BLaER1 treated with 17β-estradiol and CSF1 and Interleukin-3, amounts not matched to agents 10 nM and 100 nM (cell line): ENCODE data around the gene ARVCF.

Experiments used
- H3K27ac ChIP-seq, 11 experiments: shearing (Covaris generic); formaldehyde crosslinking; 2 replicates each; pipeline ENCODE4 v1.8.1; 2022
- H3K27me3 ChIP-seq, 11 experiments: shearing (Covaris generic); formaldehyde crosslinking; 2 replicates each; pipeline ENCODE4 v1.8.1; 2022
- H3K36me3 ChIP-seq, 11 experiments: shearing (Covaris generic); formaldehyde crosslinking; 2 replicates each; pipeline ENCODE4 v1.8.1; 2022
- H3K4me1 ChIP-seq, 10 experiments: shearing (Covaris generic); formaldehyde crosslinking; 2 replicates each; pipeline ENCODE4 v1.8.1; 2022
- H3K4me2 ChIP-seq, 11 experiments: shearing (Covaris generic); formaldehyde crosslinking; 2 replicates each; pipeline ENCODE4 v1.8.1; 2022
- H3K4me3 ChIP-seq, 10 experiments: shearing (Covaris generic); formaldehyde crosslinking; 2 replicates each; pipeline ENCODE4 v1.8.1; 2022
- H3K9ac ChIP-seq, 11 experiments: shearing (Covaris generic); formaldehyde crosslinking; 2 replicates each; pipeline ENCODE4 v1.8.1; 2022
- H3K9me3 ChIP-seq, 11 experiments: shearing (Covaris generic); formaldehyde crosslinking; replicated peaks in 1 of 11; 2 replicates each; pipeline ENCODE4 v1.8.1; 2022
- H4K20me1 ChIP-seq, 11 experiments: shearing (Covaris generic); formaldehyde crosslinking; 2 replicates each; pipeline ENCODE4 v1.8.1; 2022
- Cebpa-rat ChIP-seq, 11 experiments: shearing (Covaris generic); IDR thresholded peaks; 2 replicates each; pipeline ENCODE4 v1.8.1; 2022

ARVCF gene

GRCh38 chr22:20036535-20037392 is 20.1 kb upstream of the ARVCF start:
- peak overlapping the region in 9 of 11 experiments; percentile 25 to 82 (median 69); a peak in 17 of 22 replicates for H3K9ac ChIP-seq
- peak overlapping the region in 5 of 10 experiments; percentile 18 to 46 (median 35); a peak in 7 of 20 replicates for H3K4me3 ChIP-seq
- H3K36me3 ChIP-seq = peaks cover 35 to 91% (median 54%) of the 10 kb centered on the region in 11 experiments
- H3K4me1 ChIP-seq = peaks cover 67 to 92% (median 89%) of the 10 kb centered on the region in 10 experiments
- H3K4me2 ChIP-seq = peak overlapping the region; percentile 60 to 94 (median 88)
- H4K20me1 ChIP-seq = peaks cover 0 to 100% (median 0%) of the 10 kb centered on the region in 11 experiments; a peak in 9 of 22 replicates
- H3K27me3 ChIP-seq = no peaks in the 10 kb centered on the region
- TF ChIP-seq Cebpa-rat (IDR thresholded peaks at IDR 0.05) = no peak
- H3K27ac ChIP-seq = peak overlapping the region in 9 of 11 experiments; percentile 50 to 95 (median 86); a peak in 18 of 22 replicates
- H3K9me3 ChIP-seq = peaks cover 0 to 43% (median 39%) of the 10 kb centered on the region in 11 experiments; a peak in 18 of 22 replicates

GRCh38 chr22:20036084-20036482 is 19.5 kb upstream of the ARVCF start:
- H3K9ac ChIP-seq = peak overlapping the region in 7 of 11 experiments; percentile 59 to 82 (median 79); a peak in 10 of 22 replicates
- no peak for TF ChIP-seq Cebpa-rat (IDR thresholded peaks at IDR 0.05)
- no peaks in the 10 kb centered on the region for H3K27me3 ChIP-seq
- H3K4me1 ChIP-seq = peaks cover 74 to 98% (median 96%) of the 10 kb centered on the region in 10 experiments
- H3K27ac ChIP-seq = peak overlapping the region in 9 of 11 experiments; percentile 50 to 95 (median 86); a peak in 18 of 22 replicates
- H3K9me3 ChIP-seq = peaks cover 0 to 43% (median 39%) of the 10 kb centered on the region in 11 experiments; a peak in 18 of 22 replicates
- H3K4me3 ChIP-seq = peak overlapping the region in 4 of 10 experiments; percentile 18 to 46 (median 39); a peak in 6 of 20 replicates
- H4K20me1 ChIP-seq = peaks cover 0 to 100% (median 0%) of the 10 kb centered on the region in 11 experiments; a peak in 9 of 22 replicates
- peaks cover 34 to 92% (median 54%) of the 10 kb centered on the region in 11 experiments; a peak in 21 of 22 replicates for H3K36me3 ChIP-seq
- peak overlapping the region; percentile 60 to 94 (median 88); a peak in 21 of 22 replicates for H3K4me2 ChIP-seq

- peaks cover 29 to 87% (median 49%) of the 10 kb centered on the region in 11 experiments; a peak in 21 of 22 replicates for H3K36me3 ChIP-seq
- peak overlapping the region in 7 of 11 experiments; percentile 22 to 82 (median 79); a peak in 12 of 22 replicates for H3K9ac ChIP-seq
- peak overlapping the region in 8 of 11 experiments; percentile 75 to 95 (median 89); a peak in 17 of 22 replicates for H3K27ac ChIP-seq
- peaks cover 0 to 100% (median 0%) of the 10 kb centered on the region in 11 experiments; a peak in 9 of 22 replicates for H4K20me1 ChIP-seq
- peak overlapping the region in 7 of 10 experiments; percentile 18 to 46 (median 35); a peak in 11 of 20 replicates for H3K4me3 ChIP-seq
- peak overlapping the region; percentile 56 to 94 (median 88); a peak in 20 of 22 replicates for H3K4me2 ChIP-seq
- H3K9me3 ChIP-seq = peaks cover 0 to 43% (median 39%) of the 10 kb centered on the region in 11 experiments; a peak in 18 of 22 replicates
- TF ChIP-seq Cebpa-rat (IDR thresholded peaks at IDR 0.05) = no peak
- peaks cover 78 to 100% (median 98%) of the 10 kb centered on the region in 10 experiments for H3K4me1 ChIP-seq
- H3K27me3 ChIP-seq = no peaks in the 10 kb centered on the region
These were observed 18.9 kb upstream of the ARVCF start for GRCh38 chr22:20035375-20036083.

- H3K4me1 ChIP-seq = peaks cover 91 to 100% (median 98%) of the 10 kb centered on the region in 10 experiments
- H3K4me2 ChIP-seq = peak overlapping the region; percentile 43 to 94 (median 88); a peak in 19 of 22 replicates
- peak overlapping the region in 9 of 11 experiments; percentile 18 to 82 (median 69); a peak in 16 of 22 replicates for H3K9ac ChIP-seq
- H3K9me3 ChIP-seq = peaks cover 0 to 43% (median 39%) of the 10 kb centered on the region in 11 experiments; a peak in 18 of 22 replicates
- peak in 1 of 11 experiments; percentile 31; a peak in 2 of 22 replicates for TF ChIP-seq Cebpa-rat (IDR thresholded peaks at IDR 0.05)
- peak overlapping the region in 10 of 11 experiments; percentile 6 to 95 (median 83); a peak in 19 of 22 replicates for H3K27ac ChIP-seq
- no peaks in the 10 kb centered on the region for H3K27me3 ChIP-seq
- H3K4me3 ChIP-seq = peak overlapping the region in 7 of 10 experiments; percentile 18 to 46 (median 34); a peak in 9 of 20 replicates
- H3K36me3 ChIP-seq = peaks cover 21 to 73% (median 39%) of the 10 kb centered on the region in 11 experiments; a peak in 20 of 22 replicates
- H4K20me1 ChIP-seq = peaks cover 0 to 100% (median 5%) of the 10 kb centered on the region in 11 experiments; a peak in 10 of 22 replicates
These were observed 17.5 kb upstream of the ARVCF start for GRCh38 chr22:20034143-20034542.

GRCh38 chr22:20033045-20033706 is 16.6 kb upstream of the ARVCF start:
- peak overlapping the region in 10 of 11 experiments; percentile 16 to 81 (median 64); a peak in 17 of 22 replicates for H3K9ac ChIP-seq
- H4K20me1 ChIP-seq = peaks cover 0 to 100% (median 11%) of the 10 kb centered on the region in 11 experiments; a peak in 11 of 22 replicates
- peak overlapping the region; percentile 43 to 94 (median 88) for H3K4me2 ChIP-seq
- H3K27me3 ChIP-seq = no peaks in the 10 kb centered on the region
- peak overlapping the region in 5 of 10 experiments; percentile 2 to 35 (median 13); a peak in 6 of 20 replicates for H3K4me3 ChIP-seq
- H3K36me3 ChIP-seq = peaks cover 21 to 63% (median 32%) of the 10 kb centered on the region in 11 experiments; a peak in 20 of 22 replicates
- TF ChIP-seq Cebpa-rat (IDR thresholded peaks at IDR 0.05) = no peak
- peaks cover 96 to 100% (median 99%) of the 10 kb centered on the region in 10 experiments for H3K4me1 ChIP-seq
- H3K27ac ChIP-seq = peak overlapping the region in 10 of 11 experiments; percentile 7 to 95 (median 83); a peak in 19 of 22 replicates
- H3K9me3 ChIP-seq = peaks cover 0 to 43% (median 39%) of the 10 kb centered on the region in 11 experiments; a peak in 18 of 22 replicates

- H4K20me1 ChIP-seq = peaks cover 0 to 100% (median 13%) of the 10 kb centered on the region in 11 experiments; a peak in 13 of 22 replicates
- TF ChIP-seq Cebpa-rat (IDR thresholded peaks at IDR 0.05) = no peak
- no peaks in the 10 kb centered on the region for H3K27me3 ChIP-seq
- peak overlapping the region; percentile 43 to 94 (median 88) for H3K4me2 ChIP-seq
- peak overlapping the region in 6 of 10 experiments; percentile 6 to 33 (median 26); a peak in 6 of 20 replicates for H3K4me3 ChIP-seq
- H3K27ac ChIP-seq = peak overlapping the region in 9 of 11 experiments; percentile 40 to 95 (median 86); a peak in 18 of 22 replicates
- peaks cover 96 to 100% (median 98%) of the 10 kb centered on the region in 10 experiments for H3K4me1 ChIP-seq
- peaks cover 21 to 59% (median 32%) of the 10 kb centered on the region in 11 experiments; a peak in 20 of 22 replicates for H3K36me3 ChIP-seq
- peaks cover 0 to 43% (median 39%) of the 10 kb centered on the region in 11 experiments; a peak in 18 of 22 replicates for H3K9me3 ChIP-seq
- H3K9ac ChIP-seq = peak overlapping the region in 9 of 11 experiments; percentile 16 to 81 (median 69); a peak in 17 of 22 replicates
These were observed 15.9 kb upstream of the ARVCF start for GRCh38 chr22:20032407-20032991.
